ENCODE data around the gene FAT4. TPM values are rescaled to one million over a fixed set of nuclear protein-coding genes. Genes with fewer than 3 reads are reported as not detected.

The FAT4 gene
- total and polyA plus RNA-seq, 2 of the 8 experiments (the other 6 are each of a cell fraction or from before 2014, with no cell fraction given): 1.3 to 5.3 TPM

DNA sequence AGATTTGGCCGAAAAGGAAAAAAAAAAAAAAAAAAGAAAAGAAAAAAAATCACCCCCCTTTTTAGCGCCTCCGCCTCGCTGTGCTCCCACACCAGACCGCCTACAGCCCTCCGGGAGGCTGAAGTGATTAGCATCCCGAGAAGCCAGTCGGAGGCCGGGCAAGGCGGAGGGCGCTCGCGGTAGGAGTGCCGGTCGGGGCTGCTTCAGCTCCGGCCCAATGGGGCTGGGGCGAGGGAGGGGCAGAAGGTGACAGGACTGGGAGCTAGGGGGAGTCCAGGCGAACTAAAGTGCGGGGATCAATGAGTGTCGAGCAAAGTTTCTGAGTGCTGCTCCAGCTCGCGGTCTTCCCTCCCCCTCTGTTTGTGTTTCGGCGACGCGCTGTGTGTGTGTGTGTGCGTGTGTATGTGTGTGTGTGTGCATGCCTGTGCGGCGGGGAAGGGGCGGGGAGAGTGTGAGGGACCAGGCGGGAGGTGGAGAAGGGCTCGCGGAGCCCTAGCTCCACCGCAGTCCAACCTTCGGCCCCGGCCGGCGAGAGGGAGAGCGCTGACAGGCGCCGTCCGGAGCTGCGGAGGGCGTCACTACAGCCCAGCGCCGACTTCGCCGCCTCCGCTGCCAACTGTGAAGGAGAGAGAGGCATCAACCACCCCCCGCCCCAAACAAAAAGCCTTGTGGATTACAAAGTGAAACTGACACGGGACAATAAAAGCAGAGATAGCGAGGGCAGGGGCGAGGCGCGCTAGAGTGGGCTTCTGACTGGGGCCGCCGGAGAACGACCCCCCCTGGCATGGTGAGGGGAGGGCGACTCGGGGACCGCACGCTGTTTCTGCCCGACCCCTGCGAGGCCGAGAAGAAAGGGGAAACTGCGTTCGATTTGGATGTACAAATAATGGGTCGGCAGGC, at the start of gene FAT4 (continued):
- TF ChIP-seq ASH2L (IDR thresholded peaks at IDR 0.05; ENCODE audit: low read length) (peak; percentile 78), MAFK (IDR thresholded peaks at IDR 0.05; ENCODE audit: low read depth, low read length) (no peak)
